H1 (cell line): Measurements from ENCODE around the gene BCHE. TPM values are rescaled to one million over a fixed set of nuclear protein-coding genes. Genes with fewer than 3 reads are reported as not detected.

Source experiments
- CTCF ChIA-PET: fragments of 300-600 bp; sonication (Branson Sonifier 250); formaldehyde crosslinking; loops from one replicate; lab custom pipeline; 2021; ENCODE audit not compliant: partially characterized antibody; lab: Charles Lee
- POLR2A ChIA-PET: fragments of 300-600 bp; sonication (Branson Sonifier 250); formaldehyde crosslinking; loops from one replicate; lab custom pipeline; 2021; ENCODE audit warnings: inconsistent platforms; ENCODE audit not compliant: partially characterized antibody; lab: Charles Lee
- DNase-seq, 2 experiments: peaks; one replicate each; pipeline versions ENCODE4 v3.0.0 to v3.0.0-alpha.2; 2010 to 2022; ENCODE audit warnings: low spot score in 2 of 2, low read depth in 1 of 2, mixed read lengths in 1 of 2
- FAIRE-seq: peaks from 2 replicates; lab custom pipeline; 2011; peaks lifted over from hg19 to GRCh38; lab: Jason Lieb, UNC
- H2AFZ ChIP-seq: 2 replicates; pipeline ENCODE4 v1.8.1; 2012; ENCODE audit warnings: low read length, inconsistent platforms
- H2AK5ac ChIP-seq: 2 replicates; pipeline ENCODE4 v1.6.1; 2013; ENCODE audit warnings: low read depth, low read length
- H2BK120ac ChIP-seq: replicated peaks from 2 replicates; pipeline ENCODE3; 2013; ENCODE audit warnings: low read depth, low read length, inconsistent platforms
- H2BK12ac ChIP-seq: 2 replicates; pipeline ENCODE4 v1.6.1; 2013; ENCODE audit warnings: low read depth, low read length
- H2BK15ac ChIP-seq: 2 replicates; pipeline ENCODE4 v1.6.1; 2013; ENCODE audit warnings: low read length
- H2BK20ac ChIP-seq: 2 replicates; pipeline ENCODE4 v1.6.1; 2013; ENCODE audit warnings: low read length
- H2BK5ac ChIP-seq: 2 replicates; pipeline ENCODE4 v1.6.1; 2013; ENCODE audit warnings: low read depth, low read length
- H3K14ac ChIP-seq: 2 replicates; pipeline ENCODE4 v1.6.1; 2013; ENCODE audit warnings: inconsistent platforms; ENCODE audit not compliant: insufficient read length
- H3K18ac ChIP-seq: 2 replicates; pipeline ENCODE4 v1.6.1; 2013; ENCODE audit warnings: low read length; ENCODE audit errors: extremely low read depth
- H3K23ac ChIP-seq: 2 replicates; pipeline ENCODE4 v1.6.1; 2013; ENCODE audit warnings: inconsistent platforms; ENCODE audit not compliant: insufficient read length
- H3K23me2 ChIP-seq: 2 replicates; pipeline ENCODE4 v1.6.1; 2013; ENCODE audit warnings: low read depth, low read length
- H3K27ac ChIP-seq: 2 replicates; pipeline ENCODE4 v1.6.1; 2011; ENCODE audit warnings: low read depth, low read length, inconsistent platforms
- H3K27me3 ChIP-seq, 4 experiments: replicated peaks in 1 of 4; 1 replicate in 1 of 4; 2 replicates in 3 of 4; pipeline versions ENCODE4 v1.6.1 to v1.8.1; 2011 to 2013; ENCODE audit warnings: low read length in 3 of 4, mild to moderate bottlenecking in 3 of 4, inconsistent platforms in 2 of 4, mixed read lengths in 2 of 4, moderate library complexity in 1 of 4; ENCODE audit not compliant: control insufficient read depth in 3 of 4, insufficient read depth in 3 of 4; ENCODE audit errors: extremely low read depth in 1 of 4
- H3K36me3 ChIP-seq, 4 experiments: 2 replicates each; pipeline versions ENCODE4 v1.6.1 to v1.8.1; 2011 to 2013; ENCODE audit warnings: mild to moderate bottlenecking in 4 of 4, low read length in 3 of 4, moderate library complexity in 2 of 4, control low read depth in 1 of 4, inconsistent platforms in 1 of 4; ENCODE audit not compliant: insufficient read depth in 4 of 4, control insufficient read depth in 2 of 4
- H3K4ac ChIP-seq: replicated peaks from 2 replicates; pipeline ENCODE3; 2013; ENCODE audit warnings: low read length, low read depth, mixed read lengths, inconsistent platforms; ENCODE audit not compliant: insufficient read length
- H3K4me1 ChIP-seq, 4 experiments: replicated peaks in 1 of 4; 1 replicate in 1 of 4; 2 replicates in 3 of 4; pipeline versions ENCODE4 v1.6.1 to v1.8.1; 2011 to 2013; ENCODE audit warnings: low read length in 3 of 4, inconsistent platforms in 2 of 4, mixed read lengths in 1 of 4; ENCODE audit not compliant: insufficient read depth in 4 of 4, control insufficient read depth in 3 of 4
- H3K4me2 ChIP-seq, 2 experiments: 2 replicates each; pipeline versions ENCODE4 v1.6.1 to v1.8.1; 2011 to 2013; ENCODE audit warnings: low read depth in 2 of 2, low read length in 2 of 2, control low read depth in 1 of 2, inconsistent platforms in 1 of 2, mild to moderate bottlenecking in 1 of 2; ENCODE audit not compliant: insufficient read depth in 1 of 2
- H3K4me3 ChIP-seq, 4 experiments: fragments of 200-600, 300-600 bp in 1 of 4; sonication (generic), shearing (Covaris generic), sonication (Bioruptor Twin) in 1 of 4; 2 replicates each; pipeline versions ENCODE4 v1.5.1 to v1.8.1; 2011 to 2016; ENCODE audit warnings: low read length in 4 of 4, low read depth in 3 of 4, control low read depth in 2 of 4, inconsistent platforms in 2 of 4, mild to moderate bottlenecking in 2 of 4, mixed read lengths in 1 of 4, moderate library complexity in 1 of 4; ENCODE audit not compliant: insufficient read depth in 2 of 4; ENCODE audit errors: extremely low read depth in 1 of 4
- H3K56ac ChIP-seq: replicated peaks from 2 replicates; pipeline ENCODE3; 2013; ENCODE audit warnings: low read depth, mild to moderate bottlenecking, mixed read lengths, low read length, inconsistent platforms; ENCODE audit not compliant: insufficient read length
- H3K79me1 ChIP-seq: 2 replicates; pipeline ENCODE4 v1.6.1; 2013; ENCODE audit warnings: low read depth, low read length, control low read depth
- H3K79me2 ChIP-seq, 2 experiments: 2 replicates each; pipeline versions ENCODE4 v1.6.1 to v1.8.1; 2012 to 2013; ENCODE audit warnings: low read length in 2 of 2, mild to moderate bottlenecking in 2 of 2, inconsistent platforms in 1 of 2; ENCODE audit not compliant: insufficient read depth in 2 of 2, control insufficient read depth in 1 of 2
- H3K9ac ChIP-seq, 4 experiments: replicated peaks in 1 of 4; 1 replicate in 1 of 4; 2 replicates in 3 of 4; pipeline versions ENCODE4 v1.6.1 to v1.8.1; 2011 to 2013; ENCODE audit warnings: low read depth in 3 of 4, low read length in 3 of 4, control low read depth in 2 of 4, mild to moderate bottlenecking in 2 of 4, moderate library complexity in 2 of 4, inconsistent platforms in 1 of 4; ENCODE audit errors: extremely low read depth in 1 of 4
- H3K9me3 ChIP-seq, 2 experiments: 2 replicates each; pipeline versions ENCODE4 v1.6.1 to v1.8.1; 2012 to 2013; ENCODE audit warnings: mild to moderate bottlenecking in 2 of 2, moderate library complexity in 2 of 2, control low read depth in 1 of 2, inconsistent platforms in 1 of 2, low read depth in 1 of 2, low read length in 1 of 2, mixed read lengths in 1 of 2; ENCODE audit not compliant: insufficient read depth in 2 of 2
- H4K20me1 ChIP-seq, 2 experiments: replicated peaks in 1 of 2; 2 replicates each; pipeline versions ENCODE3 to v1.8.1; 2011 to 2013; ENCODE audit warnings: inconsistent platforms in 2 of 2, low read length in 2 of 2, mild to moderate bottlenecking in 1 of 2; ENCODE audit not compliant: insufficient read depth in 2 of 2, control insufficient read depth in 1 of 2
- H4K5ac ChIP-seq: 2 replicates; pipeline ENCODE4 v1.6.1; 2013; ENCODE audit warnings: low read length, low read depth, mixed read lengths, inconsistent platforms; ENCODE audit not compliant: insufficient read length
- H4K8ac ChIP-seq: 2 replicates; pipeline ENCODE4 v1.8.0; 2013; ENCODE audit warnings: mild to moderate bottlenecking, moderate library complexity, low read length, inconsistent platforms; ENCODE audit not compliant: insufficient read depth; ENCODE audit errors: extremely low read depth
- H4K91ac ChIP-seq: replicated peaks from 2 replicates; pipeline ENCODE3; 2013; ENCODE audit warnings: low read length, mixed read lengths, inconsistent platforms; ENCODE audit not compliant: insufficient read length
- ATF3 ChIP-seq: IDR thresholded peaks from 2 replicates; pipeline ENCODE4 v1.6.1; 2011; ENCODE audit warnings: low read depth, mild to moderate bottlenecking, low read length; ENCODE audit not compliant: insufficient read depth
- BACH1 ChIP-seq: IDR thresholded peaks from 2 replicates; pipeline ENCODE4 v1.6.1; 2012; ENCODE audit warnings: low read length, improper control_type of control experiment
- CEBPB ChIP-seq: IDR thresholded peaks from 2 replicates; pipeline ENCODE4 v1.6.1; 2012; ENCODE audit warnings: low read depth, low read length
- GTF2F1 ChIP-seq: IDR thresholded peaks from 2 replicates; pipeline ENCODE4 v1.6.1; 2012; ENCODE audit warnings: low read depth, low read length, improper control_type of control experiment, borderline replicate concordance
- JUN ChIP-seq: IDR thresholded peaks from 2 replicates; pipeline ENCODE4 v1.6.1; 2011; ENCODE audit warnings: low read depth, mild to moderate bottlenecking, improper control_type of control experiment, low read length
- KDM4A ChIP-seq: IDR thresholded peaks from one replicate; pipeline ENCODE4 v1.7.1; 2012; ENCODE audit warnings: low read depth, mild to moderate bottlenecking, moderate library complexity, low read length, inconsistent platforms; ENCODE audit not compliant: severe bottlenecking
- POU5F1 ChIP-seq: IDR thresholded peaks from 2 replicates; pipeline ENCODE4 v1.6.1; 2011; ENCODE audit warnings: low read depth, mild to moderate bottlenecking, low read length, moderate library complexity
- SAP30 ChIP-seq: fragments of 300-600 bp; sonication (generic); IDR thresholded peaks from 2 replicates; pipeline ENCODE4 v1.7.1; 2012; ENCODE audit warnings: low read length, moderate library complexity, mild to moderate bottlenecking, inconsistent platforms; ENCODE audit not compliant: insufficient read depth, insufficient replicate concordance
- SIRT6 ChIP-seq: IDR thresholded peaks from one replicate; pipeline ENCODE4 v1.7.1; 2012; ENCODE audit warnings: low read length, inconsistent platforms
- SP4 ChIP-seq: IDR thresholded peaks from 2 replicates; pipeline ENCODE4 v1.6.1; 2012; ENCODE audit warnings: low read length, inconsistent platforms
- WGBS, 2 experiments: shearing (Covaris generic) in 1 of 2; methylation state at CpG; one replicate each; pipeline versions ENCODE4 v1.1.6 to v1.1.7; 2013 to 2015; ENCODE audit warnings: low lambda C conversion rate in 2 of 2, mixed read lengths in 2 of 2, inconsistent platforms in 1 of 2, low coverage in 1 of 2, missing lambda C conversion rate in 1 of 2; ENCODE audit not compliant: insufficient replicate concordance in 2 of 2, insufficient coverage in 1 of 2, insufficient read length in 1 of 2; ENCODE audit errors: extremely low coverage in 1 of 2, missing lambda C conversion rate in 1 of 2; 5-methylcytosine and 5-hydroxymethylcytosine counted together
- polyA plus RNA-seq, 7 experiments: library from polyadenylated mRNA; depleted of rRNA in 3 of 7; stranded (reverse) in 5 of 7; unstranded in 2 of 7; fragments of >200 nt in 5 of 7; fragments of 200-250 nt in 2 of 7; gene quantifications; 1 replicate in 5 of 7; 2 replicates in 1 of 7; 4 replicates in 1 of 7; pipeline versions ENCODE4 v1.2.1 to v1.2.3, GENCODE V29; 2011 to 2013; ENCODE audit warnings: missing spikeins in 2 of 7, mixed read lengths in 2 of 7
- total RNA-seq: library from RNA; stranded (reverse); fragmentation: NEBNext Ultra II Directional; extraction: Animal tissue kit (Norgen Biotek cat#: 25700); gene quantifications from 2 replicates; pipeline ENCODE4 v1.2.1, GENCODE V29; 2021

BCHE gene
- total and polyA plus RNA-seq, 2 of the 8 experiments (the other 6 are each of a cell fraction or from before 2014, with no cell fraction given), result 0.56 to 1.9 TPM

GRCh38 chr3:165827233-165827632, 10.0 kb downstream of the BCHE start:
- no peak overlapping the region for H2BK15ac ChIP-seq
- H4K8ac ChIP-seq, result no peak overlapping the region
- H3K9ac ChIP-seq, result no peak overlapping the region
- POLR2A ChIA-PET, result no interaction called here
- no peaks in the 10 kb centered on the region for H4K20me1 ChIP-seq
- no peak overlapping the region for H3K4ac ChIP-seq
- no peak overlapping the region for H3K18ac ChIP-seq
- H4K91ac ChIP-seq, result no peak overlapping the region
- no peaks in the 10 kb centered on the region for H3K36me3 ChIP-seq
- H2BK5ac ChIP-seq, result no peak overlapping the region
- no peak overlapping the region for H3K27ac ChIP-seq
- H4K5ac ChIP-seq, result no peak overlapping the region
- H2AFZ ChIP-seq, result no peak overlapping the region
- 97% methylated on average over 1 of the region's 1 CpG; no CpG with 5 or more reads in 1 of the 2 experiments for WGBS, 2 experiments
- DNase-seq (no peak), FAIRE-seq (no peak)
- H2AK5ac ChIP-seq, result no peak overlapping the region
- H3K9me3 ChIP-seq, result no peaks in the 10 kb centered on the region
- no peaks in the 10 kb centered on the region for H3K23me2 ChIP-seq
- H3K23ac ChIP-seq, result no peak overlapping the region
- no peaks in the 10 kb centered on the region for H3K79me2 ChIP-seq
- CTCF ChIA-PET, result no interaction called here
- H3K14ac ChIP-seq, result no peak overlapping the region
- no peak overlapping the region for H2BK120ac ChIP-seq
- H2BK20ac ChIP-seq, result no peak overlapping the region
- H3K79me1 ChIP-seq, result no peaks in the 10 kb centered on the region
- H3K4me1 ChIP-seq, result no peaks in the 10 kb centered on the region
- TF ChIP-seq KDM4A, result no peak
- TF ChIP-seq SAP30, result no peak
- TF ChIP-seq BACH1, result no peak
- no peak for TF ChIP-seq JUN
- TF ChIP-seq CEBPB, result no peak
- TF ChIP-seq GTF2F1, result no peak
- no peak for TF ChIP-seq SP4
- TF ChIP-seq POU5F1, result no peak
- no peak for TF ChIP-seq SIRT6
- TF ChIP-seq ATF3, result no peak
- TF ChIP-seq, all 59 proteins: peak for 0
- Histone ChIP-seq H3K27me3 (no peaks in the 10 kb centered on the region), H3K56ac (no peak overlapping the region), H3K4me3 (no peak overlapping the region), H2BK12ac (no peak overlapping the region), H3K4me2 (no peak overlapping the region)
